IPS-NIHi7 (cell line): Measurements from ENCODE around the gene AGPAT3.

Source experiments
- DNase-seq: peaks from one replicate; pipeline ENCODE4 v3.0.0; 2012; ENCODE audit warnings: mixed read lengths; ENCODE audit errors: extremely low spot score

AGPAT3 gene

DNA sequence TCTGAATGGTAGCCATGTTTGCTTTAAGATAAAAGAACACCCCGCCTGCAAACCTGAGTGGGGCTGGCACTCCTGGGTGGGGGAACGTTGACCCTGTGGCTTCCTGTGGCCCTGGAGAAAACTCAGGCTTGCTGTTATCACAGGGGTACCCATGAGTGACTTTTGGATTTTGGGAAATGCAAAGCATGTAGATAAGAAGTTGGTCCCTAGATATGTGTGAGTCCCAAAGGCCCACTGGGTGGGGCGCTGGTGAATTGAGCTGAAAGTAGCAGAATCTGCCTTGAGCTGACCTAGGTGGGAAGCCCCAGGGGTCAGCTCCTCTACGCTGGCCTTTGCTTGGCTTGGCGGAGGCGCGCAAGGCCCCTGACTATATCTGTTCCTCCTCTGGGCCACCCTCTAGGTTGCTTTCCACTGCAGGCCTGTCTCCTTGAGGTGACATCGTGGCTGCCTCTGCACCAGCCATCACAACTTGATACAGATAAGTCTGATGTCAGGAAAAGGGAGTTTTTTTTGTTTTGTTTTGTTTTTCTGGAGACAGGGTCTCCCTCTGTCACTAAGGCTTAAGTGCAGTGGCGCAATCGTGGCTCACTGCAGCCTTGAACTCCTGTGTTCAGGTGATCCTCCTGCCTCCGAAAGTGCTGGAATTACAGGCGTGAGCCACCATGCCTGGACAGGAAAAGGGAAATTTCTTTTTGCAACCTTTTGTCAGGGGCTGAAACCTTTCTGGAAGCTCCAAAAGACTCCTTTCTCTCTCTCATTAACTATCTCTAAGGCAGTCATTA is 72.2 kb downstream of the AGPAT3 start:
- DNase-seq: no peak

DNA sequence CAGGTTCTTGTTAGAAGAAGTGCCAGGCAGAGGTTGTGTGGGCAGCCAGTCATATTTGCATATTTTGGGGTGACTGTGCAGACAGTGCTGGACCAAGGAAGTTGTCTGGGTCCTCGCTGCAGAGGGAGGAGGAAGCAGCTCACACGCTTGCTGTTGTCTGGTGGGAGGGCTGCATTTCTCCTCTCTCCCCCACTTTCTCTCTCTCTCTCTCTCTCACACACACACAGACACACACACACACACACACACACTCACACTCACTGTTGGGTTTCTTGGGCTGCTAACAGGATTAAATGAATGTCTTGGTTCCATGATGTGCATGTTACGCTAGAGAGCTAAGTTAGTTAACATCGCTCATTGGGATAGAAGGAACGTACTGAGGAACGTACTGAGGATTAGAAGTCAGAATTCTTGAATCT is 72.9 kb downstream of the AGPAT3 start:
- no peak for DNase-seq

- peak; percentile 96 for DNase-seq
Observed at GRCh38 chr21:43938751-43939442, 73.9 kb downstream of the AGPAT3 start.

DNA sequence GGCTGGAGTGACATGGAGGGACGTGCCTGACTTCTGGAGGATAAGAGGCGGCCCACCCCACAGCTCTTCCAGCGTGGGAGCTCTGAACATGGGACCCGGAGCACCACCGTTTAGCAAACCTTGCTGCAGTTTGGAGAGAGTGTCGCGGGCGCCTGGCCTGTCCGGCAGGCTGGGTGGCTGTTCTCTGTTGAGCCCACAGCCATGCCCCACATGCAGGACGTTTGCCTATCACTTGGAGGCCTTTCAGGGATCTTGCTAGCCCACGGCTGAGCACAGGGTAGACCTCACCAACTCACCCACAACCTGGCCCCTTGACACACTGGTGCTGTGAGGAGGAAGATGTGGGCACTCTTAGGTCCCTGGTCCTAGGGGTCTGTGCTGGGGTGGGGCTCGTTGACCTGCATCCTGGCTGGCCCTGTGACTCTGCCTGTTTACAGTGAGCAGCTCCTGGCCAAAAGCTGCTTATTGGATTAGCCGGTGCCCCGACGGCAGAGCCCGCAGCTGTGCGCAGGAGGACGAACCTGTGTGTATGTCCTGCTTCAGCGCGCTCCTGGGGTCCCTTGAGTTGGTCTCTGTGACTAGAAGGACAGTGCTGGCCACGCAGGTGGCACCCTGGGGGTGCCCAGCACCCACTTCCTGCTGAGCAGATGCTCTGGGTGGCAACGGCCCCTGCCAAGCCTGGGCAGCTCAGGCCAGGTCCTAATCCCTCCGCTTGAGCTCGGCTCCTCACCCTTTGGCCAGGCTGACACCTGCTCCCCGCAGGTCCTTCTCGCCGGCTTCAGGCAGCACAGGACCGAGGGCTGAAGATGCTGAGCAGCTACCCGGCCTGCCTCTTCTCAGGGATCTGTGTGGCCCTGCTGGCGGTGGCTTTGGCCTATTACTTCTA is 74.7 kb downstream of the AGPAT3 start:
- DNase-seq: no peak

DNA sequence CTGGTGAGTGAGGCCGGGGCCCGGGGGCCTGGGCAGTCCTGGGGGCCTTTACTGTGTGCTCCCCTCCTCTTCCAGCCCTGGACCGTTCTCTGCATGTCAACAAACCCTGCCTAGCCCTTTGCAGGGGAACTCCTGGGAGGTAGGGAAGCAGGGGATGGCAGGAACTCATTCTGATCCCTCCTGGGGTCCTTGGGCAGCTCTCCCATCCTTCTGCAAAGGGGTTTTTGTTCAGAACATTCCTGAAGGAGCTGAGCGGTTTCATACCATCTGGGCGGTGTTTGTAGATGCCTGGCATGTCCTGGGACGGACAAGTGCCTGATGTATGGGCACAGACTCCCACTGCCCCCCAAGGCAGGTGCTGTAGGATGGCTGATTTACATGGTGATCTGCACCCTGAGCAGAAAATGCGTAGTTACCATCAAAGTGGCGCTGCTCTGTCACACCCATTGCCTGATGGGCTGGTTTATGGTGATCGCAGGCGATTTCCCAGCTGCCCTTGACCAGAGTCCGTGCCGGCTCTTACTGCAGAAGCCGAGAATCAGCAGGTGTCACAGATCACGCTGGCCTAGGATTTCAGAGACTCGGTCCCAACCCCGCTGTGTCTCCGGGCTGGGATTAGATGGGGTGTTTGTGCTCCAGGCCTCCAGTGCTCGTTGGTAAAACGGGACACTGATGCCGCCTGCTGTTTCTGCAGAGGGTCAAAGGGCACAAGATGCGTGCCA is 75.5 kb downstream of the AGPAT3 start:
- no peak for DNase-seq

GRCh38 chr21:43942201-43942600 is 77.2 kb downstream of the AGPAT3 start:
- DNase-seq: no peak

DNA sequence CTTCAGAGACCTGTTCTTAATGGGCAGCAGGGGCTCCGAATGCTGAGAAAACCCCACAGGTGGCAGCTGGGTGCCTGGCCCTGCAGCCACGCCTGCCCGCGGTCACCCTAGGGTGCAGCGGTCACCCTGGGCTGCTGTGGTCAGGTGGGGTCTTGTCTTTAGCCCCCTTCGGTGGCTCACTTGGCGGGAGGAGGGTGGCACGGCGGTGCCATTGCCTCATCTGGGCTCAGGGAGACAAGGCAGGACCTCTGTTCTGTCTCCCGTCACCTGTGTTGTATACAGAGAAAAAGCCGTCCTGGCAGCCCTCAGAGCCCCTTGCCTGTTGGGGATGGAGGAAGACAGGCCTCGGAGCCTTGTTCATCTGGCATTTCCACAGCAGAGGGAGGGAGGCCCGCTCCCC is 77.6 kb downstream of the AGPAT3 start:
- DNase-seq: no peak

DNA sequence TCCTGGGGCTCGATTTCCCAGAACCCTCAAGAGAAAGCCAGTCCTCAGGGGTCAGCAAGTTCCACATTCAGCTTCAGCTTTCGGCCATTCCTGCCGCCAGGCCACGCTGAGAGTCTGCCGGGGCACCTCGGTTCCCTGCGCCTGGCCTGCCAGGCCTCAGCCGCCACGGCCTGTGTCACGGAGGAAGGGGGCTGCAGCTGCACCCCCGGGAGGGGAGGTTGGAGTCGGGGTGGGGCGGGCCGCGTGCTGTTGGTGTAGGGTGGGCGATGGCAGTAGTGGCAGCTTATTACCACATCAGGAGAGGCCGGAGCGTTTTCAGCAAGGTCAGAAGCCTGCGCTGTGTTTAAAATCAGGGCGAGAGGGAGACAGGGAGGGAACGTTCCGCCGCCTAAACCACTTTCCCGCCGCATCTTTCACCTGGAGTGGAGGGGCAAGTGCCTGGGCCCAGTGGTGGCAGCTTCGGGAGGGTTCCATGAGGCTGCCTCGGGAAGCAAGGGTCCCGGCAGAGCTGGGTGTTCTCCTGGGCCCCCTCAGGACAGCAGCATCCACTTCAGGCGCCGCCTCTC is 78.6 kb downstream of the AGPAT3 start:
- DNase-seq: no peak

DNA sequence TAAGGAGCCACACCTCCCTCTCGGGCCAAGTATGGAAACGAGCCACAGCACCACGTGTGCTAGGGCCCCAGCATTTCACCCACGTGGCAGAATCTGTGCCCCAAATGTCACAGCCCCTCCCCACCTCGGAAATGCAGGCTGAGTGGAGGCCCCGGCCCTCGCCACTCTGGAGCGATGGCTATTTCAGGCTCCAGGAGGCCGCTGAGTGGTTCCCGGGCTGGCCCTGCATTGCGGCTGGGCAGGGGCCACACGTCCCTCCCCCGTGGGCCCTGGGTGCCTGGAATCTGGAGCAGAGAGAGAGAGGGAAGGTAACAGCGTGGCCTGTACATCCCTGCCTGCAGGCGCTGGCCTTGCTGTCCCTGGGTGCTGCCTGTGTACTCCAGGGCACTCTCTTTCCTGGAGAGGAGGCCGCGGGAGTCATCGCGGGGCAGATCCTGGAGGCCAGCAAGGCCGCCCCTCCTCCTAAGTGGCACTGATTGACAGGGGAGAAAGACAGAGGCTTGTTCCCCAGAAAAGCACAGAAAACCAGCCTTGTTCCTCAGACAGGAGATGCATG is 79.1 kb downstream of the AGPAT3 start:
- DNase-seq: no peak

DNA sequence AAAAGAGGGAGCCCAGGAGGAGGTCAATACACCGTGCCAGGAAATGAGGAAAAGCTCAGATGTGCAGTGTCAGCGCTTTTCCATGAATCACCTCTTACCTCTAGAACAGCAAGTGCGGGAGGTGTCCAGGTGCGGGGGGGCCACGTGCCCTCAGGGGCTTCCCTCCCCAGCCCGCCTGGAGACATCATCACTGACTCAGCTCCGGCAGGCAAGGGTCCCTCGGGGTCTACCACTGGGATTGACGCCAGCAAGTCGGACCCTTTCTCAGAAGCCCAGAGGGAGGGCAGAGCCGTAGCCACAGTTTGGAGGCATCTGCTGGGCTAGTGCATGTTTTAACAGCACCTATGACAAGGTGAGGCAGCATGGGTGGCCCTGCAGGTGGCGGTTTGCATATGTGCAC is 79.7 kb downstream of the AGPAT3 start:
- DNase-seq: no peak

GRCh38 chr21:43948740-43949498 is 83.9 kb downstream of the AGPAT3 start:
- no peak for DNase-seq

GRCh38 chr21:43949499-43950208 is 84.6 kb downstream of the AGPAT3 start:
- DNase-seq: no peak

- no peak for DNase-seq
Observed at GRCh38 chr21:43950481-43950880, 85.5 kb downstream of the AGPAT3 start.

GRCh38 chr21:43950936-43951335 is 85.9 kb downstream of the AGPAT3 start:
- DNase-seq: no peak

DNA sequence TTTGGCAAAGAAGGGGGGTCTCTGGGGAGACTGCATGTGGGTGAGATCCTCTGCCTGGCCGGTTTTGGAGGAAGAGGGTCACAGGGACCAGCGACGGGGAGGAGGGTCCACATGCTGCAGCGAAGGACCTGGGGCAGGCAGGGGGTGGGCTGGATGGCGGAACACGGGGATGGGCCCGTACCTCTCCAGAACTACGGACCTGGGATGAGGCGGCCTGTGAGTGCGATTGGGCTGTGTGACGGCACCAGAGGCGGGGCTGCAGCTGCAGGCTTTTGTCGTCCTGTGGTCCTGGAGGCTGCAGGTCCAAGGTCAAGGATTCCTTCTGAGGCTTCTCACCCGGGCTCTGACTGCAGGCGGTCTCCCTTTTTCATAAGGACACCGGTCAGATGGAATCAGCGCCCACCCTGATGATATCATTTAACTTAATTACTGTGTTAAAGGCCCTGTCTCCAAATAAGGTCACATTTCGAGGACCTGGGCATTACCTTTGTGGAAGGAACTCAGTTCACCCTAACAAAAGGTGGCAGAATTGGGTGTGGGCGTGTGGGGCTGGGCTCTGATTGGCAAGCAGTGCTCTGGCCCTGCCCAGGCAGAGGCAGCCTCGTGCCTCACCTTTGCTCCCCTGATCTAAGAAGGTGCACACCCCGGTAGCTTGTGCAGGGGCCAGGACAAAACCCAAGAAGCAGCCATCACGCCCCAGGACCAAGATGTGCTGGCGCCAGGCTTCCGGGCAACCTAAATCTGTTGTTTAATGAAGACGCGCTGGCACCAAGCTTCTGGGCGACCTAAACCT is 87.1 kb downstream of the AGPAT3 start:
- DNase-seq: no peak

- no peak for DNase-seq
Observed at GRCh38 chr21:43953021-43953420, 88.0 kb downstream of the AGPAT3 start.

DNA sequence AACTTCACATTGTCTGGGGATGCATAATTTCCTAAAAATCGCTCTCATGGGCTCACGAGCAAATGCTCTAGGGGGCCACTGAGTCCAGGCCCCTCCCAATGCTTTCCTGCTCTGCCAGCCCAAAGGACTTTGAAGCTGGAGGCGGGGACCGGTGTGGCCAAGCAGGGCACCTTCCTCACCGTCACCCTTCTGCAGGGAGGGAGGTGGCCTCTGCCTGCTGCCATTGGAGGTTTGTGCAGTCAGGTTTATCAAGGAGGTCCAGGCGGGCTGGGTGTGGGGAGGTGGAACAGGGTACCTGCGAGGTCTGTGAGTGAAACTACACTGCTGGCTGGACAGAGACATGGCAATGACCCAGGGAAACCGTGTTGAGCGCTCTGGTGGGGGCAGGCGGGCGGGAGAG is 89.0 kb downstream of the AGPAT3 start:
- no peak for DNase-seq

GRCh38 chr21:43954896-43955295 is 89.9 kb downstream of the AGPAT3 start:
- no peak for DNase-seq
